Measurements from ENCODE around the gene ELAPOR1.

ELAPOR1 gene

GRCh38 chr1:109113590-109114341, at the start of gene ELAPOR1:
Gene ELAPOR1 (plus strand): TSS chr1:109114115. CDS start chr1:109114184, 69 bp downstream.
- no peak for DNase-seq

- DNase-seq: no peak
Observed at GRCh38 chr1:109065137-109065536, 48.8 kb upstream of the ELAPOR1 start.

GRCh38 chr1:109067883-109068282, 46.0 kb upstream of the ELAPOR1 start:
- no peak for DNase-seq

GRCh38 chr1:109069294-109069693, 44.6 kb upstream of the ELAPOR1 start:
- DNase-seq: no peak

GRCh38 chr1:109075531-109076490, 38.1 kb upstream of the ELAPOR1 start, which contains the start of gene TAF13:
Gene TAF13 (minus strand): TSS chr1:109076003. CDS start chr1:109075947, 56 bp downstream.
- DNase-seq: peak; percentile 43

- no peak for DNase-seq
Observed at GRCh38 chr1:109078317-109078716, 35.6 kb upstream of the ELAPOR1 start.

GRCh38 chr1:109079240-109079622, 34.7 kb upstream of the ELAPOR1 start:
- no peak for DNase-seq

GRCh38 chr1:109080441-109081082, 33.4 kb upstream of the ELAPOR1 start:
- DNase-seq: no peak

- no peak for DNase-seq
Observed at GRCh38 chr1:109083501-109083900, 30.4 kb upstream of the ELAPOR1 start.

- no peak for DNase-seq
Observed at GRCh38 chr1:109083923-109084322, 30.0 kb upstream of the ELAPOR1 start.

GRCh38 chr1:109084563-109085517, 29.1 kb upstream of the ELAPOR1 start:
- no peak for DNase-seq

GRCh38 chr1:109089242-109090015, 24.5 kb upstream of the ELAPOR1 start:
- no peak for DNase-seq

GRCh38 chr1:109090196-109091077, 23.5 kb upstream of the ELAPOR1 start, which contains the start of gene TMEM167B:
Gene TMEM167B (plus strand): TSS chr1:109090764. CDS start chr1:109090873, 109 bp downstream.
- peak; percentile 85 for DNase-seq

GRCh38 chr1:109091078-109091838, 22.7 kb upstream of the ELAPOR1 start:
- DNase-seq: no peak

- DNase-seq: no peak
Observed at GRCh38 chr1:109091839-109092193, 22.1 kb upstream of the ELAPOR1 start.

- no peak for DNase-seq
Observed at GRCh38 chr1:109094377-109094803, 19.5 kb upstream of the ELAPOR1 start.

- no peak for DNase-seq
Observed at GRCh38 chr1:109094871-109095270, 19.0 kb upstream of the ELAPOR1 start.

- DNase-seq: no peak
Observed at GRCh38 chr1:109095631-109096030, 18.3 kb upstream of the ELAPOR1 start.

GRCh38 chr1:109096120-109096519, 17.8 kb upstream of the ELAPOR1 start:
- no peak for DNase-seq

All from SIG-M5 (cell line).